Measurements from ENCODE around the gene MTRF1L. TPM values are rescaled to one million over a fixed set of nuclear protein-coding genes. Genes with fewer than 3 reads are reported as not detected.
A peak's percentile ranks its signal among the peaks of the same experiment; 100 is the strongest.
"Not testable (repeated sequence)": the region's sequence is repeated elsewhere in the genome, so short reads cannot be mapped to it uniquely, and the experiment has no call there.

Gene MTRF1L
- total RNA-seq, 1 donor from 2014 or later: 17.0 TPM

DNA sequence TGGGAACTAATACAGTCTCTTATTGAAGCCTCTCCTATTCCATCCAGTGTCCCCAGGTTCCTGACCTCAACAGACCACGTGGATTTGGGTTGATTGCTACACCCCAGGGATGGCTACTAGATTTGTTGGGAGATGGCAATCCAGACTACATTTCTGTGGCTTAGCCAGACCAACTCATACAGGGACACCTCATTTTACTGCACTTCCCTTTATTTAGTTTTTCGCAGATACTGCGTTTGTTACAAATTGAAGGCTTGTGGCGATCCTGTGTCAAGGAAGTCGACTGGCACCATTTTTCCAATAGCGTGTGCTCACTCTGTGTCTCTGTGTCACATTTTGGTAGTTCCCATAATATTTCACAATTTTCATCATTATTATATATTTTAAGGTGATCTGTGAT is 10.3 kb upstream of the MTRF1L start:
- Mint-ChIP-seq H3K36me3 (no peaks in the 10 kb centered on the region), H3K4me3 (no peak overlapping the region), H3K4me1 (peaks cover 7% of the 10 kb centered on the region), H3K9me3 (no peaks in the 10 kb centered on the region), H3K27ac (peak overlapping the region; percentile 39), H3K27me3 (ENCODE audit: low read depth) (peaks cover 3% of the 10 kb centered on the region)
- DNase-seq (ENCODE audit: low spot score in 2 of 2, unreplicated experiment in 2 of 2): no peak
- TF ChIP-seq, protein P1, sequence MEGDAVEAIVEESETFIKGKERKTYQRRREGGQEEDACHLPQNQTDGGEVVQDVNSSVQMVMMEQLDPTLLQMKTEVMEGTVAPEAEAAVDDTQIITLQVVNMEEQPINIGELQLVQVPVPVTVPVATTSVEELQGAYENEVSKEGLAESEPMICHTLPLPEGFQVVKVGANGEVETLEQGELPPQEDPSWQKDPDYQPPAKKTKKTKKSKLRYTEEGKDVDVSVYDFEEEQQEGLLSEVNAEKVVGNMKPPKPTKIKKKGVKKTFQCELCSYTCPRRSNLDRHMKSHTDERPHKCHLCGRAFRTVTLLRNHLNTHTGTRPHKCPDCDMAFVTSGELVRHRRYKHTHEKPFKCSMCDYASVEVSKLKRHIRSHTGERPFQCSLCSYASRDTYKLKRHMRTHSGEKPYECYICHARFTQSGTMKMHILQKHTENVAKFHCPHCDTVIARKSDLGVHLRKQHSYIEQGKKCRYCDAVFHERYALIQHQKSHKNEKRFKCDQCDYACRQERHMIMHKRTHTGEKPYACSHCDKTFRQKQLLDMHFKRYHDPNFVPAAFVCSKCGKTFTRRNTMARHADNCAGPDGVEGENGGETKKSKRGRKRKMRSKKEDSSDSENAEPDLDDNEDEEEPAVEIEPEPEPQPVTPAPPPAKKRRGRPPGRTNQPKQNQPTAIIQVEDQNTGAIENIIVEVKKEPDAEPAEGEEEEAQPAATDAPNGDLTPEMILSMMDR (IDR thresholded peaks at IDR 0.05; ENCODE audit: unreplicated experiment): no peak

DNA sequence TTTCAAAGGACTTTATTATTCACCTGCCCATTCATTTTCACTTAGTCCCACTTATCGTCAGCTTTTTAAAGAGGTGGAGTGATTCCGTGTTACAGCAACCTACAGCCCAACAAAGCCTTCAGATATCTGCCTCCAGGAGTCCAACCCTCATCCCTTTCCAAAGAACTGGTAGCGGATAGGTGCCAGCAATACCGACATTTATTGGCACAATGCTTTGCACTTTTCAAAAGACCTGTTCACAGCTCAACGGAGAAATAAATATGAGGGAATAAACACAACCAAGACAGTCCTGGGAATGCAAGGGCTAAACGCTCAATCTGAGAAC is 819 bp upstream of the MTRF1L start:
- TF ChIP-seq, protein P1 (IDR thresholded peaks at IDR 0.05; ENCODE audit: unreplicated experiment): no peak

DNA sequence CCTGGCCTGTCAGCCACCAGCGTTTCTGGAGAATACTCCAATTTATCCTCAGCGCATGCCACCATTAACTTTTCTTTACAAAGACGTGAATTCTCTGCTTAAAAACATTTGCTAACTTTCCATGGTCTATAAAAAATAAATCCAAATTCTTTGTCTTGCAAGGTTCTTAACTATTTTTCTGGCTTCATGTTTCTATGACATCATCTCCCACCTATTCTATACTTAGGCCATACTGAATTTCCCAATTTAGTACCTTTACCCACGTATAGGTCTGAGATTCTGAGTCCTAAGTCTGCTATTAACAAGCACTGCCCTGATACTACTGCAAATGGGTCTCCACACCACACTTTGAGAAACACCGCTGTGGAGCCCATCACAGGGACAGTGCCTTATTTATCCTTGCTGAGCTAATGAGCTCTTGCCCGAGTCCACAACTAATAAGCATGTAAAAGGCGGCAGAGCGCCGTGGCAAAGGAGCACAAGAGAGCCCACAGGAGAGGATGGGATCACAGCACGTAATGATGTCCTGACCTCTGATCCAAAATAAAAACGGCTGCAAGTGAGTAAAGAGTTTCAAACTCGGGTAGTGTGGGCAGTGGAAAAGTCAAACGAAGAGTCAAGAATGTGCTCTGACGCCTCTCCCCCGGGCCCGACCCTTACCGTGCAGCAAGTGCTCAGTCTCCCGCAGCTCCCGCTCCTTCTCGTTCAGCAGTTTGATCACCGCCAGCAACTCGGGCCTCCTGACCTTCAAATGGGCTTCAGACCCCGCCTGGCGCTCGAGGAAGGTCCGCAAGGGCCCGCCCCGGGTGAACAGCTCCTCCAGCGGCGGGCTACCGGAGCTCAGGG is 519 bp downstream of the MTRF1L start:
- peaks cover 24% of the 10 kb centered on the region for H3K4me1 Mint-ChIP-seq
- H3K36me3 Mint-ChIP-seq: no peaks in the 10 kb centered on the region
- H3K27ac Mint-ChIP-seq: peak overlapping the region; percentile 88
- H3K9me3 Mint-ChIP-seq: no peaks in the 10 kb centered on the region
- peak overlapping the region; percentile 98 for H3K4me3 Mint-ChIP-seq
- no peak for DNase-seq (ENCODE audit: low spot score in 2 of 2, unreplicated experiment in 2 of 2)
- no peaks in the 10 kb centered on the region for H3K27me3 Mint-ChIP-seq (ENCODE audit: low read depth)
- TF ChIP-seq, protein P1 (IDR thresholded peaks at IDR 0.05; ENCODE audit: unreplicated experiment): no peak

More for the DNA sequence above, 819 bp upstream of the MTRF1L start:
- H3K36me3 Mint-ChIP-seq: no peaks in the 10 kb centered on the region
- no peaks in the 10 kb centered on the region for H3K27me3 Mint-ChIP-seq (ENCODE audit: low read depth)
- H3K9me3 Mint-ChIP-seq: no peaks in the 10 kb centered on the region
- H3K4me3 Mint-ChIP-seq: peak overlapping the region; percentile 98
- peaks cover 24% of the 10 kb centered on the region for H3K4me1 Mint-ChIP-seq
- peak overlapping the region; percentile 98 for H3K27ac Mint-ChIP-seq
- DNase-seq (ENCODE audit: low spot score in 2 of 2, unreplicated experiment in 2 of 2): no peak

DNA sequence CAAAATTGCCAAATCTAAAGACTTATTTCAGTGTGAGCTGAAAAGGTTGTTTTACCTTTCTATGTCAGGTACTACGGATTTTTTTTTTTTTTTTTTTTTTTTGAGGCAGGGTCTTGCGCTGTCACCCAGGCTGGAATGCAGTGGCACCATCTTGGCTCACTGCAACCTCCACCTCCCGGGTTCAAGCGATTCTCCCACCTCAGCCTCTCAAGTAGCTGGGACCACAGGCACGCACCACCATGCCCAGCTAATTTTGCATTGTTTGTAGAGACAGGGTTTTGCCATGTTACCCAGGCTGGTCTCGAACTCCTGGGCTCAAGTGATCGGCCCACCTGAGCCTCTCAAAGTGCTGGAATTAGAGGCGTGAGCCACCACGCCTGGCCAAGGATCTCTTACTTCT is 1.7 kb downstream of the MTRF1L start:
- DNase-seq (ENCODE audit: low spot score in 2 of 2, unreplicated experiment in 2 of 2); H3K36me3 Mint-ChIP-seq; H3K9me3 Mint-ChIP-seq; H3K27me3 Mint-ChIP-seq (ENCODE audit: low read depth): not testable (repeated sequence)
- H3K27ac Mint-ChIP-seq: peak overlapping the region; percentile 65
- H3K4me3 Mint-ChIP-seq: peak overlapping the region; percentile 98
- peaks cover 24% of the 10 kb centered on the region for H3K4me1 Mint-ChIP-seq

DNA sequence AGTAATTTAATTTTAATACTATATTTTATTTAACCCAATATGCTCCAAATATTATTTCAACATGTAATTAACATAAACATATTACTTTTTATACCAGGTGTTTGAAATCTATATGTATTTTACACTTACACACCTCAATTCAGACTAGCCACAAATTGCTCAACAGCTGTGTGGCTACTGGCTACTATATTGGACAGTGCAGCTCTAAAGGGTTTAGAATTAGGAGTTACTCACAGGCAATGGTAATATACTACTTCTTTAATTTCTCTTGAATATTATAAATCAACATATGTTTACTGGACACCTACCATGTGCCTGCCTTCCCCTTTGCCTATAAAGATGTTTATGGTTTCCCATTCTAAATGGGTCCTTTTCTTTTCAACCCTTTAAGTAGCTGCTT is 2.3 kb downstream of the MTRF1L start:
- Mint-ChIP-seq H3K9me3 (no peaks in the 10 kb centered on the region), H3K4me3 (peak overlapping the region; percentile 98), H3K36me3 (no peaks in the 10 kb centered on the region), H3K27me3 (ENCODE audit: low read depth) (no peaks in the 10 kb centered on the region), H3K4me1 (peaks cover 24% of the 10 kb centered on the region), H3K27ac (peak overlapping the region; percentile 65)
- DNase-seq (ENCODE audit: low spot score in 2 of 2, unreplicated experiment in 2 of 2): no peak
- TF ChIP-seq, protein P1 (IDR thresholded peaks at IDR 0.05; ENCODE audit: unreplicated experiment): no peak

DNA sequence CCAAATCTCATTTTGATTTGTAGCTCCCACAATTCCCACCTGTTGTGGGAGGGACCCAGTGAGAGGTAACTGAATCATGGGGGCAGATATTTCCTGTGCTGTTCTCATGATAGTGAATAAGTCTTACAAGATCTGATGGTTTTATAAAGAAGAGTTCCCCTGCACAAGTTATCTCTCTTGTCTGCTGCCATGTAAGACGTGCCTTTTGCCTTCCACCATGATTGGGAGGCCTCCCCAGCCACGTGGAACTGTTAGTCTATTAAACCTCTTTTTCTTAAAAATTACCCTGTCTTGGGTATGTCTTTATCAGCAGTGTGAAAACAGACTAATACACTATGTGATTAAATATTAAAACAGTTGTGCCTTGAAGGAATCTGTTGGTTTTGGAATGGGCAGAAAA is 3.0 kb downstream of the MTRF1L start:
- H3K4me1 Mint-ChIP-seq: peaks cover 24% of the 10 kb centered on the region
- not testable (repeated sequence) for H3K9me3 Mint-ChIP-seq; DNase-seq (ENCODE audit: low spot score in 2 of 2, unreplicated experiment in 2 of 2); H3K36me3 Mint-ChIP-seq; H3K4me3 Mint-ChIP-seq; H3K27me3 Mint-ChIP-seq (ENCODE audit: low read depth)
- H3K27ac Mint-ChIP-seq: peak overlapping the region; percentile 16
